HepG2 (cell line): ENCODE results near the gene PBX4. TPM values are rescaled to one million over a fixed set of nuclear protein-coding genes. Genes with fewer than 3 reads are reported as not detected.

Source experiments
- ATAC-seq: fragments of 200-7000 bp; cut with Tn5 transposase; 3 replicates; pipeline ENCODE4 v1.9.1; 2020; ENCODE audit warnings: mild to moderate bottlenecking, moderate library complexity
- BruUV-seq: library from RNA; stranded (reverse); fragments of 400-500 nt; replicated peaks from 2 replicates; lab custom pipeline; 2021; lab: Mats Ljungman, UMichigan
- CTCF ChIA-PET: fragments of 300-600 bp; formaldehyde crosslinking; extraction: SDS; loops from one replicate; lab custom pipeline; 2021; ENCODE audit warnings: low total read pairs, inconsistent platforms, low intra/inter-chr PET ratio; lab: Yijun Ruan, JAX
- POLR2A ChIA-PET: fragments of 350-600 bp; sonication (Branson Sonifier 250); formaldehyde crosslinking; loops from one replicate; lab custom pipeline; 2020; ENCODE audit warnings: antibody characterized with exemption, inconsistent platforms; lab: Yijun Ruan, JAX
- DNase-seq: peaks from one replicate; pipeline ENCODE4 v3.0.0-alpha.2; 2015; ENCODE audit warnings: low spot score
- FAIRE-seq: peaks from 3 replicates; lab custom pipeline; 2011; peaks lifted over from hg19 to GRCh38; lab: Jason Lieb, UNC
- H2AFZ ChIP-seq: one replicate; pipeline ENCODE4 v1.6.1; 2011; ENCODE audit warnings: low read length, inconsistent platforms
- H3K27ac ChIP-seq: fragments of 300-600 bp; 3 replicates; pipeline ENCODE4 v1.8.0; 2011; ENCODE audit warnings: mixed run types, mild to moderate bottlenecking, mixed read lengths, low read length, inconsistent platforms; ENCODE audit not compliant: insufficient read depth; ENCODE audit errors: extremely low read length
- H3K27me3 ChIP-seq, 2 experiments: fragments of 200-600 bp in 1 of 2; 2 replicates in 1 of 2; 3 replicates in 1 of 2; pipeline versions ENCODE4 v1.6.0 to v1.8.0; 2011; ENCODE audit warnings: low read length in 2 of 2, mild to moderate bottlenecking in 2 of 2, moderate library complexity in 2 of 2, inconsistent platforms in 1 of 2; ENCODE audit not compliant: insufficient read depth in 2 of 2, control insufficient read depth in 1 of 2
- H3K36me3 ChIP-seq, 2 experiments: fragments of 200-600 bp in 1 of 2; replicated peaks in 1 of 2; 2 replicates in 1 of 2; 3 replicates in 1 of 2; pipeline versions ENCODE4 v1.5.1 to v1.8.0; 2011; ENCODE audit warnings: low read length in 2 of 2, inconsistent platforms in 1 of 2; ENCODE audit not compliant: insufficient read depth in 2 of 2, control insufficient read depth in 1 of 2
- H3K4me1 ChIP-seq: 2 replicates; pipeline ENCODE4 v1.5.1; 2012; ENCODE audit warnings: low read length, inconsistent platforms; ENCODE audit not compliant: insufficient read depth
- H3K4me2 ChIP-seq: 2 replicates; pipeline ENCODE4 v1.6.0; 2011; ENCODE audit warnings: low read depth, low read length, inconsistent platforms
- H3K4me3 ChIP-seq, 3 experiments: fragments of 200-600 bp in 1 of 3; sonication (generic), shearing (Covaris generic) in 1 of 3; replicated peaks in 1 of 3; 2 replicates each; pipeline ENCODE4 v1.5.1; 2011 to 2016; ENCODE audit warnings: low read length in 3 of 3, inconsistent platforms in 2 of 3, low read depth in 2 of 3, mild to moderate bottlenecking in 2 of 3, control low read depth in 1 of 3, mixed read lengths in 1 of 3; ENCODE audit not compliant: insufficient read depth in 1 of 3
- H3K79me2 ChIP-seq: one replicate; pipeline ENCODE4 v1.6.1; 2011; ENCODE audit warnings: low read length, inconsistent platforms; ENCODE audit not compliant: insufficient read depth
- H3K9ac ChIP-seq: 2 replicates; pipeline ENCODE4 v1.6.0; 2011; ENCODE audit warnings: mild to moderate bottlenecking, low read depth, low read length, inconsistent platforms; ENCODE audit not compliant: insufficient read depth
- H3K9me3 ChIP-seq: 2 replicates; pipeline ENCODE4 v1.5.1; 2012; ENCODE audit warnings: mild to moderate bottlenecking, low read length
- H4K20me1 ChIP-seq: 2 replicates; pipeline ENCODE4 v1.6.0; 2011; ENCODE audit warnings: inconsistent platforms, mild to moderate bottlenecking, low read length, moderate library complexity; ENCODE audit not compliant: insufficient read depth
- GTF3A ChIP-seq: sonication (generic); formaldehyde crosslinking; conservative IDR thresholded peaks from 2 replicates; pipeline ENCODE4 v1.4.0; 2020; ENCODE audit warnings: mild to moderate bottlenecking, missing genetic modification reagents
- HES4 ChIP-seq: sonication (generic); formaldehyde crosslinking; IDR thresholded peaks from 2 replicates; pipeline ENCODE4 v1.9.0; 2021; ENCODE audit warnings: mild to moderate bottlenecking, missing genetic modification reagents, borderline replicate concordance
- LCORL ChIP-seq, 2 experiments: fragments of 450-650 bp in 1 of 2; sonication (generic) in 1 of 2; formaldehyde crosslinking in 1 of 2; IDR thresholded peaks; 2 replicates each; pipeline versions ENCODE4 v1.5.0 to v1.6.1; 2017 to 2020; ENCODE audit warnings: antibody characterized with exemption in 1 of 2, missing genetic modification reagents in 1 of 2
- PHF21A ChIP-seq: sonication (generic); formaldehyde crosslinking; IDR thresholded peaks from 2 replicates; pipeline ENCODE4 v1.5.0; 2020; ENCODE audit warnings: mild to moderate bottlenecking, missing genetic modification reagents
- RBFOX2 ChIP-seq: fragments of 200-400 bp; formaldehyde crosslinking; IDR thresholded peaks from 2 replicates; pipeline ENCODE4 v1.6.1; 2017; ENCODE audit warnings: low read depth, mild to moderate bottlenecking, low read length
- SAP130 ChIP-seq: IDR thresholded peaks from 2 replicates; pipeline ENCODE4 v1.6.1; 2016; ENCODE audit warnings: low read depth
- TCF12 ChIP-seq, 2 experiments: fragments of 450-650 bp in 1 of 2; sonication (generic) in 1 of 2; formaldehyde crosslinking in 1 of 2; IDR thresholded peaks; 2 replicates each; pipeline versions ENCODE4 v1.6.1 to v1.8.0; 2017 to 2022; ENCODE audit warnings: antibody characterized with exemption in 1 of 2, mild to moderate bottlenecking in 1 of 2, missing genetic modification reagents in 1 of 2, moderate library complexity in 1 of 2
- ZBTB21 ChIP-seq: sonication (generic); formaldehyde crosslinking; IDR thresholded peaks from 2 replicates; pipeline ENCODE4 v1.4.0; 2020; ENCODE audit warnings: missing genetic modification reagents
- ZFP37 ChIP-seq: sonication (generic); formaldehyde crosslinking; IDR thresholded peaks from 2 replicates; pipeline ENCODE4 v1.4.0; 2020; ENCODE audit warnings: missing genetic modification reagents, borderline replicate concordance
- ZNF326 ChIP-seq: sonication (generic); formaldehyde crosslinking; IDR thresholded peaks from 2 replicates; pipeline ENCODE4 v1.4.0; 2020; ENCODE audit warnings: missing genetic modification reagents, borderline replicate concordance
- ZNF703 ChIP-seq: sonication (generic); formaldehyde crosslinking; IDR thresholded peaks from 2 replicates; pipeline ENCODE4 v1.5.1; 2020; ENCODE audit warnings: missing genetic modification reagents, mild to moderate bottlenecking, moderate library complexity, borderline replicate concordance
- ZNF777 ChIP-seq: sonication (generic); formaldehyde crosslinking; IDR thresholded peaks from 2 replicates; pipeline ENCODE4 v1.4.0; 2020; ENCODE audit warnings: missing genetic modification reagents
- whole genome bisulfite sequencing: methylation state at CpG from one replicate; pipeline ENCODE4 v1.1.6; 2017; ENCODE audit warnings: low lambda C conversion rate; 5-methylcytosine and 5-hydroxymethylcytosine counted together
- in situ Hi-C: cut with HindIII; loops from 2 replicates; pipeline ENCODE4 v1.10.0; 2017; ENCODE audit warnings: low pct_unique_long_range_greater_than_20kb; ENCODE audit not compliant: extremely low pct_ligation_motif_present
- intact Hi-C: fragments of 100-400 bp; cut with micrococcal nuclease; formaldehyde crosslinking; loops from one replicate; pipeline ENCODE4 v1.10.0; 2022; ENCODE audit not compliant: unreplicated experiment
- polyA plus RNA-seq, 8 experiments: library from polyadenylated mRNA; depleted of rRNA in 3 of 8; stranded (reverse) in 7 of 8; unstranded in 1 of 8; fragments of >200 nt; fragmentation: Illumina TruSeq in 4 of 8; extraction: Trizol in 4 of 8; gene quantifications; 2 replicates each; pipeline versions ENCODE4 v1.2.1 to v1.2.3, GENCODE V29; 2011 to 2016; ENCODE audit warnings: low read depth in 4 of 8, missing spikeins in 1 of 8, mixed read lengths in 1 of 8; ENCODE audit not compliant: insufficient read depth in 1 of 8
- total RNA-seq, 5 experiments: library from RNA; depleted of rRNA; stranded (reverse); fragments of >200 nt; fragmentation: Illumina TruSeq; extraction: Trizol; gene quantifications; 2 replicates each; pipeline ENCODE4 v1.2.3, GENCODE V29; 2016; ENCODE audit warnings: low read depth in 1 of 5
- TF ChIP-seq, protein P1 (sequence below): sonication (generic); formaldehyde crosslinking; IDR thresholded peaks from 2 replicates; pipeline ENCODE4 v1.5.0; 2020; ENCODE audit warnings: mild to moderate bottlenecking, missing genetic modification reagents
- TF ChIP-seq, protein P2 (sequence below): sonication (generic); formaldehyde crosslinking; IDR thresholded peaks from 2 replicates; pipeline ENCODE4 v1.4.0; 2020; ENCODE audit warnings: mild to moderate bottlenecking, missing genetic modification reagents
- TF ChIP-seq, protein P3 (sequence below): sonication (generic); formaldehyde crosslinking; IDR thresholded peaks from 2 replicates; pipeline ENCODE4 v1.4.0; 2020; ENCODE audit warnings: mild to moderate bottlenecking, missing genetic modification reagents

The PBX4 gene
- total and polyA plus RNA-seq, 2 of the 13 experiments (the other 11 are each of a cell fraction or from before 2014, with no cell fraction given), result not detected

DNA sequence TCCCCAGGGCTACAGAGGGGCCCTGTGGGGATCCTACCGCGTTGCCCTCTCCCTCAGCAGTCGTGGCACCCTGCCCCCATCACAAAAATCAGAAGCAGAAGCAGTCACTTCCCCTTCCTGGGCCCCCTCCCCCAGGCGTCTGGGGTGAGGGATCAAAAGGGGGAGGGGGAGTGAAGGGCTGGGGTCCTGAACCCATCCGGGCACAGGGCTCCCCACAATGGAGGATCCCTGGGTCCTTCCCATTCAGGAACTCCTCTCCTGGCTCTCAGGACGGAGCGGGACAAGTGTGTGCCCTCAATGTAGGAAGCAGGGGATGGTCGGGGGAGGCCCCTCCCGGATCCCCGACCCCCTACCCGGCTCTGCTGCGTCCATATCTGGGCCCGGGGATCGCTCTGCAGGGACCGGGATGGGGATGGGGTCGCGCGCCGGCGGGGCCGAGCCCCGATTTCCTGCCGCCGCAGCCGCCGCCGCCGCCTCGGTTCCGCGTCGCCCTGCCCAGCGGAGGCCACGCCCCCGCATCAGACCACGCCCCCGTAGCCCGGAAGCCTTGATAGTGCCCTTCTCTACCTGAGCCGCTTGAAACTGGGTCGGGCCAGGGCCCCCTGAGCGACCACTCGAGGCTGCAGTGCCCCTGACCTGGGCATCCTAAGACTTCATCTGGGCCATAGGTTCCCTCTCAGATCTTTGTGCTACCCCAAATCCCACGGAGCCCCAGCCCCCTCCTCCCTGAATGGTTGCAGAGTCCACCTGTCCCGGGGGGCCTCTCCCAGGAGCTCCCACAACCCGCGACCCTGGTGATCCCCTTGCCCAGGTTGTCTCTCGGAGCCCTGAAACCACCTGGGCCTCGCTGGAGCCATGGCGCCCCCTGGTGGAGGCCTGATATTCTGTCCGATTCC lies 24.9 kb upstream of the PBX4 start, which contains the start of gene GMIP:
GMIP (minus strand) TSS at position 500 of the 896 bp plus-strand sequence; CDS start at position 372, 128 bp downstream.
- peaks cover 6 to 35% of the 10 kb centered on the region in 2 experiments; a peak in 4 of 5 replicates for H3K36me3 ChIP-seq
- no peak for TF ChIP-seq ZFP37 (CRISPR knock-in tag)
- TF ChIP-seq, protein P1, sequence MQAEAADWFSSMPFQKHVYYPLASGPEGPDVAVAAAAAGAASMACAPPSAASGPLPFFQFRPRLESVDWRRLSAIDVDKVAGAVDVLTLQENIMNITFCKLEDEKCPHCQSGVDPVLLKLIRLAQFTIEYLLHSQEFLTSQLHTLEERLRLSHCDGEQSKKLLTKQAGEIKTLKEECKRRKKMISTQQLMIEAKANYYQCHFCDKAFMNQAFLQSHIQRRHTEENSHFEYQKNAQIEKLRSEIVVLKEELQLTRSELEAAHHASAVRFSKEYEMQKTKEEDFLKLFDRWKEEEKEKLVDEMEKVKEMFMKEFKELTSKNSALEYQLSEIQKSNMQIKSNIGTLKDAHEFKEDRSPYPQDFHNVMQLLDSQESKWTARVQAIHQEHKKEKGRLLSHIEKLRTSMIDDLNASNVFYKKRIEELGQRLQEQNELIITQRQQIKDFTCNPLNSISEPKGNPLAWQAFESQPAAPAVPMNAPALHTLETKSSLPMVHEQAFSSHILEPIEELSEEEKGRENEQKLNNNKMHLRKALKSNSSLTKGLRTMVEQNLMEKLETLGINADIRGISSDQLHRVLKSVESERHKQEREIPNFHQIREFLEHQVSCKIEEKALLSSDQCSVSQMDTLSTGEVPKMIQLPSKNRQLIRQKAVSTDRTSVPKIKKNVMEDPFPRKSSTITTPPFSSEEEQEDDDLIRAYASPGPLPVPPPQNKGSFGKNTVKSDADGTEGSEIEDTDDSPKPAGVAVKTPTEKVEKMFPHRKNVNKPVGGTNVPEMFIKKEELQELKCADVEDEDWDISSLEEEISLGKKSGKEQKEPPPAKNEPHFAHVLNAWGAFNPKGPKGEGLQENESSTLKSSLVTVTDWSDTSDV (CRISPR knock-in tag), result no peak
- no peak for TF ChIP-seq ZNF777 (CRISPR knock-in tag)
- peak; percentile 49; the same call in 1 of the 2 replicates for TF ChIP-seq SAP130
- no peak for TF ChIP-seq HES4
- TF ChIP-seq, protein P2, sequence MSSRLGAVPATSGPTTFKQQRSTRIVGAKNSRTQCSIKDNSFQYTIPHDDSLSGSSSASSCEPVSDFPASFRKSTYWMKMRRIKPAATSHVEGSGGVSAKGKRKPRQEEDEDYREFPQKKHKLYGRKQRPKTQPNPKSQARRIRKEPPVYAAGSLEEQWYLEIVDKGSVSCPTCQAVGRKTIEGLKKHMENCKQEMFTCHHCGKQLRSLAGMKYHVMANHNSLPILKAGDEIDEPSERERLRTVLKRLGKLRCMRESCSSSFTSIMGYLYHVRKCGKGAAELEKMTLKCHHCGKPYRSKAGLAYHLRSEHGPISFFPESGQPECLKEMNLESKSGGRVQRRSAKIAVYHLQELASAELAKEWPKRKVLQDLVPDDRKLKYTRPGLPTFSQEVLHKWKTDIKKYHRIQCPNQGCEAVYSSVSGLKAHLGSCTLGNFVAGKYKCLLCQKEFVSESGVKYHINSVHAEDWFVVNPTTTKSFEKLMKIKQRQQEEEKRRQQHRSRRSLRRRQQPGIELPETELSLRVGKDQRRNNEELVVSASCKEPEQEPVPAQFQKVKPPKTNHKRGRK (CRISPR knock-in tag), result no peak
- TF ChIP-seq PHF21A, result no peak
- TF ChIP-seq TCF12 (IDR thresholded peaks at IDR 0.05), result no peak
- TF ChIP-seq TCF12 (CRISPR knock-in tag; IDR thresholded peaks at IDR 0.05), result no peak
- no peak for TF ChIP-seq GTF3A (CRISPR knock-in tag)
- TF ChIP-seq LCORL (IDR thresholded peaks at IDR 0.05), result no peak
- TF ChIP-seq LCORL (CRISPR knock-in tag; IDR thresholded peaks at IDR 0.05), result 0 out of 2 replicates have a peak, but pooled peaks have one; percentile 40
- TF ChIP-seq ZNF703, result no peak
- no peak for TF ChIP-seq ZNF326
- TF ChIP-seq ZBTB21, result no peak
- TF ChIP-seq RBFOX2, result peak; percentile 76
- TF ChIP-seq, protein P3, sequence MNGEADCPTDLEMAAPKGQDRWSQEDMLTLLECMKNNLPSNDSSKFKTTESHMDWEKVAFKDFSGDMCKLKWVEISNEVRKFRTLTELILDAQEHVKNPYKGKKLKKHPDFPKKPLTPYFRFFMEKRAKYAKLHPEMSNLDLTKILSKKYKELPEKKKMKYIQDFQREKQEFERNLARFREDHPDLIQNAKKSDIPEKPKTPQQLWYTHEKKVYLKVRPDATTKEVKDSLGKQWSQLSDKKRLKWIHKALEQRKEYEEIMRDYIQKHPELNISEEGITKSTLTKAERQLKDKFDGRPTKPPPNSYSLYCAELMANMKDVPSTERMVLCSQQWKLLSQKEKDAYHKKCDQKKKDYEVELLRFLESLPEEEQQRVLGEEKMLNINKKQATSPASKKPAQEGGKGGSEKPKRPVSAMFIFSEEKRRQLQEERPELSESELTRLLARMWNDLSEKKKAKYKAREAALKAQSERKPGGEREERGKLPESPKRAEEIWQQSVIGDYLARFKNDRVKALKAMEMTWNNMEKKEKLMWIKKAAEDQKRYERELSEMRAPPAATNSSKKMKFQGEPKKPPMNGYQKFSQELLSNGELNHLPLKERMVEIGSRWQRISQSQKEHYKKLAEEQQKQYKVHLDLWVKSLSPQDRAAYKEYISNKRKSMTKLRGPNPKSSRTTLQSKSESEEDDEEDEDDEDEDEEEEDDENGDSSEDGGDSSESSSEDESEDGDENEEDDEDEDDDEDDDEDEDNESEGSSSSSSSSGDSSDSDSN, result peak; percentile 19; the same call in 1 of the 2 replicates

More for the DNA sequence above, 24.9 kb upstream of the PBX4 start, which contains the start of gene GMIP:
- no peaks in the 10 kb centered on the region for H4K20me1 ChIP-seq
- no peak within 1 kb of the TSS for H2AFZ ChIP-seq
- peak within 1 kb of the TSS; percentile 65 for H3K9ac ChIP-seq
- H3K4me2 ChIP-seq, result peak within 1 kb of the TSS; percentile 87
- WGBS, result 0% methylated on average over 6 of the region's 50 CpGs
- no peaks in the 10 kb centered on the region for H3K79me2 ChIP-seq
- no peaks in the 10 kb centered on the region for H3K9me3 ChIP-seq
- in situ Hi-C loops, result loop anchor here (5.0 kb wide), 1 partner anchor 106 kb away; the partner anchor contains the start of gene CILP2
- ChIA-PET POLR2A (interaction anchor here (1.0 to 1.3 kb wide), 3 partner anchors 111 to 258 kb away, joined by 3 to 4 read pairs (median 3); no protein-coding TSS in a partner anchor), CTCF (interaction anchor here (0.8 to 2.4 kb wide), 3 partner anchors 81 to 111 kb away, joined by 3 to 23 read pairs (median 3); no protein-coding TSS in a partner anchor)
- ATAC-seq, result peak; percentile 81
- no TSS peak for BruUV-seq
- H3K27me3 ChIP-seq, result no peaks in the 10 kb centered on the region
- DNase-seq, result peak; percentile 45
- FAIRE-seq, result no peak
- H3K27ac ChIP-seq, result peak within 1 kb of the TSS; percentile 15
- H3K4me3 ChIP-seq, result peak within 1 kb of the TSS; percentile 86 to 88 (median 88)
- no peaks in the 10 kb centered on the region for H3K4me1 ChIP-seq
- intact Hi-C loops, result loop anchor here (5.0 kb wide), 1 partner anchor 111 kb away; no protein-coding TSS in a partner anchor
